Nephron (organoid): ENCODE measurements around the gene GALNT2.

Experiments used
- H3K27ac Mint-ChIP-seq, 3 experiments: 2 replicates each; pipeline ENCODE4 v1.8.0; 2020; ENCODE audit warnings: mixed read lengths in 3 of 3, mild to moderate bottlenecking in 2 of 3, moderate library complexity in 1 of 3
- H3K27me3 Mint-ChIP-seq: 2 replicates; pipeline ENCODE4 v1.8.0; 2021; ENCODE audit warnings: low read depth, mild to moderate bottlenecking, moderate library complexity, mixed read lengths
- H3K36me3 Mint-ChIP-seq: 2 replicates; pipeline ENCODE4 v1.8.0; 2020; ENCODE audit warnings: low read depth, mixed read lengths
- H3K4me1 Mint-ChIP-seq: 2 replicates; pipeline ENCODE4 v1.8.0; 2020; ENCODE audit warnings: mixed read lengths
- H3K4me3 Mint-ChIP-seq, 3 experiments: 2 replicates each; pipeline ENCODE4 v1.8.0; 2020; ENCODE audit warnings: mild to moderate bottlenecking in 3 of 3, mixed read lengths in 3 of 3, moderate library complexity in 2 of 3
- H3K9me3 Mint-ChIP-seq: 2 replicates; pipeline ENCODE4 v1.8.0; 2020; ENCODE audit warnings: mixed read lengths
- CTCF ChIP-seq, 3 experiments: fragments of 200-600 bp; sonication (generic); IDR thresholded peaks; one replicate each; pipeline ENCODE4 v1.5.0; 2021; ENCODE audit warnings: antibody characterized with exemption in 3 of 3; ENCODE audit not compliant: unreplicated experiment in 3 of 3

The GALNT2 gene

GRCh38 chr1:230144758-230145504, 77.9 kb downstream of the GALNT2 start:
- H3K4me1 Mint-ChIP-seq, result peaks cover 84% of the 10 kb centered on the region
- H3K36me3 Mint-ChIP-seq, result no peaks in the 10 kb centered on the region
- no peak overlapping the region for H3K4me3 Mint-ChIP-seq
- H3K27ac Mint-ChIP-seq, result peak overlapping the region; percentile 60 to 78 (median 66)
- TF ChIP-seq CTCF (IDR thresholded peaks at IDR 0.05; ENCODE audit: unreplicated experiment in 3 of 3), result no peak
- peaks cover 3% of the 10 kb centered on the region for H3K27me3 Mint-ChIP-seq
- H3K9me3 Mint-ChIP-seq, result no peaks in the 10 kb centered on the region

- Mint-ChIP-seq H3K27me3 (peaks cover 3% of the 10 kb centered on the region), H3K36me3 (no peaks in the 10 kb centered on the region), H3K27ac (peak overlapping the region; percentile 64 to 77 (median 66)), H3K9me3 (no peaks in the 10 kb centered on the region), H3K4me1 (peaks cover 84% of the 10 kb centered on the region), H3K4me3 (peak overlapping the region in 1 of 3 experiments; percentile 56)
- no peak for TF ChIP-seq CTCF (IDR thresholded peaks at IDR 0.05; ENCODE audit: unreplicated experiment in 3 of 3)
Measured at GRCh38 chr1:230145505-230145899, 78.5 kb downstream of the GALNT2 start.

GRCh38 chr1:230145953-230146476, 79.0 kb downstream of the GALNT2 start:
- peaks cover 84% of the 10 kb centered on the region for H3K4me1 Mint-ChIP-seq
- H3K27me3 Mint-ChIP-seq, result peaks cover 3% of the 10 kb centered on the region
- H3K4me3 Mint-ChIP-seq, result peak overlapping the region; percentile 2 to 56 (median 13)
- peak overlapping the region; percentile 64 to 77 (median 66) for H3K27ac Mint-ChIP-seq
- TF ChIP-seq CTCF (IDR thresholded peaks at IDR 0.05; ENCODE audit: unreplicated experiment in 3 of 3), result no peak
- no peaks in the 10 kb centered on the region for H3K36me3 Mint-ChIP-seq
- H3K9me3 Mint-ChIP-seq, result no peaks in the 10 kb centered on the region

GRCh38 chr1:230146709-230147108, 79.7 kb downstream of the GALNT2 start:
- H3K9me3 Mint-ChIP-seq, result no peaks in the 10 kb centered on the region
- no peaks in the 10 kb centered on the region for H3K36me3 Mint-ChIP-seq
- peaks cover 84% of the 10 kb centered on the region for H3K4me1 Mint-ChIP-seq
- peak overlapping the region; percentile 64 to 77 (median 74) for H3K27ac Mint-ChIP-seq
- H3K4me3 Mint-ChIP-seq, result no peak overlapping the region
- peaks cover 3% of the 10 kb centered on the region for H3K27me3 Mint-ChIP-seq
- no peak for TF ChIP-seq CTCF (IDR thresholded peaks at IDR 0.05; ENCODE audit: unreplicated experiment in 3 of 3)

GRCh38 chr1:230147253-230148125, 80.5 kb downstream of the GALNT2 start:
- peaks cover 86% of the 10 kb centered on the region for H3K4me1 Mint-ChIP-seq
- H3K9me3 Mint-ChIP-seq, result no peaks in the 10 kb centered on the region
- H3K27me3 Mint-ChIP-seq, result peaks cover 3% of the 10 kb centered on the region
- H3K4me3 Mint-ChIP-seq, result no peak overlapping the region
- peak overlapping the region; percentile 58 to 77 (median 74) for H3K27ac Mint-ChIP-seq
- no peaks in the 10 kb centered on the region for H3K36me3 Mint-ChIP-seq
- TF ChIP-seq CTCF (IDR thresholded peaks at IDR 0.05; ENCODE audit: unreplicated experiment in 3 of 3), result no peak
